Epithelial cell of proximal tubule (primary cell): Measurements from ENCODE around the gene SHC1. TPM values are rescaled to one million over a fixed set of nuclear protein-coding genes. Genes with fewer than 3 reads are reported as not detected.

Source experiments
- DNase-seq: peaks from one replicate; pipeline ENCODE4 v3.0.0-alpha.2; 2011; ENCODE audit warnings: low read depth
- H3K4me3 ChIP-seq: 2 replicates; pipeline ENCODE4 v1.5.1; 2011; ENCODE audit warnings: low read depth, mild to moderate bottlenecking, low read length
- CTCF ChIP-seq: conservative IDR thresholded peaks from 2 replicates; pipeline ENCODE4 v1.5.1; 2012; ENCODE audit warnings: low read depth, mild to moderate bottlenecking, low read length
- total RNA-seq: library from RNA; depleted of rRNA; stranded (reverse); fragments of >200 nt; gene quantifications from 2 replicates; pipeline ENCODE4 v1.2.3, GENCODE V29; 2015

Gene SHC1
- total RNA-seq, 1 donor from 2014 or later: 155 TPM

GRCh38 chr1:154925335-154926170 lies 45.0 kb downstream of the SHC1 start:
- DNase-seq: no peak
- no peak for TF ChIP-seq CTCF
- H3K4me3 ChIP-seq: no peak overlapping the region

- no peak for DNase-seq
- TF ChIP-seq CTCF: no peak
- H3K4me3 ChIP-seq: no peak overlapping the region
Measured at GRCh38 chr1:154923695-154924094, 46.9 kb downstream of the SHC1 start.

GRCh38 chr1:154913273-154913672 lies 57.3 kb downstream of the SHC1 start:
- TF ChIP-seq CTCF: no peak
- H3K4me3 ChIP-seq: no peak overlapping the region

GRCh38 chr1:154912755-154913154 lies 57.8 kb downstream of the SHC1 start:
- no peak for TF ChIP-seq CTCF
- H3K4me3 ChIP-seq: no peak overlapping the region
- no peak for DNase-seq

More at GRCh38 chr1:154913273-154913672, 57.3 kb downstream of the SHC1 start:
- no peak for DNase-seq

Other genes starting within 250 kb of the SHC1 start
- under 0.01 TPM in 1 of 2 replicates, not detected in the other for gene KCNN3, start 100.5 kb downstream of the SHC1 start, total RNA-seq
- gene PMVK, start 34.0 kb downstream of the SHC1 start, total RNA-seq: 11.8 and 13.2 TPM in 2 replicates
- 23.4 and 49.6 TPM in 2 replicates for gene PBXIP1, start 14.6 kb downstream of the SHC1 start, total RNA-seq
- 16.0 and 23.7 TPM in 2 replicates for gene PYGO2, start 9.0 kb downstream of the SHC1 start, total RNA-seq
- gene CKS1B, start 3.9 kb upstream of the SHC1 start, total RNA-seq: 289 and 358 TPM in 2 replicates
- gene FLAD1, start 12.6 kb upstream of the SHC1 start, total RNA-seq: 41.9 and 67.5 TPM in 2 replicates
- not detected in 2 replicates for gene LENEP, start 22.8 kb upstream of the SHC1 start, total RNA-seq
- gene ZBTB7B, start 32.1 kb upstream of the SHC1 start, total RNA-seq: 20.4 and 20.7 TPM in 2 replicates
- 0.12 TPM in 1 of 2 replicates, not detected in the other for gene DCST2, start 63.0 kb upstream of the SHC1 start, total RNA-seq
- gene DCST1, start 63.1 kb upstream of the SHC1 start, total RNA-seq: not detected in 2 replicates
- gene ADAM15, start 80.6 kb upstream of the SHC1 start, total RNA-seq: 164 and 266 TPM in 2 replicates
- 10.8 and 24.9 TPM in 2 replicates for gene EFNA4, start 93.0 kb upstream of the SHC1 start, total RNA-seq
- 1.7 and 2.8 TPM in 2 replicates for gene EFNA3, start 108.1 kb upstream of the SHC1 start, total RNA-seq
- gene EFNA1, start 157.1 kb upstream of the SHC1 start, total RNA-seq: 26.3 and 45.3 TPM in 2 replicates
- 32.7 and 37.7 TPM in 2 replicates for gene SLC50A1, start 165.1 kb upstream of the SHC1 start, total RNA-seq
- gene DPM3, start 169.8 kb upstream of the SHC1 start, total RNA-seq: 28.6 and 77.8 TPM in 2 replicates
- 170 and 193 TPM in 2 replicates for gene KRTCAP2, start 202.6 kb upstream of the SHC1 start, total RNA-seq
- gene TRIM46, start 203.1 kb upstream of the SHC1 start, total RNA-seq: 3.4 and 9.4 TPM in 2 replicates
- 4.9 and 13.2 TPM in 2 replicates for gene THBS3, start 237.2 kb upstream of the SHC1 start, total RNA-seq
- 75.2 and 132 TPM in 2 replicates for gene MTX1, start 237.9 kb upstream of the SHC1 start, total RNA-seq